Activated CD4-positive, alpha-beta T cell treated with anti-CD3 and anti-CD28 coated beads for 4 hours (primary cell): ENCODE measurements around the gene PTPRN2.
"Not testable (repeated sequence)": the region's sequence is repeated elsewhere in the genome, so short reads cannot be mapped to it uniquely, and the experiment has no call there.

Source experiments
- DNase-seq, 2 donors: peaks; one replicate each; pipeline ENCODE4 v3.0.0-alpha.2; 2020

Gene PTPRN2

GRCh38 chr7:158587162-158588084, at the start of gene PTPRN2:
Gene PTPRN2 (minus strand): TSS chr7:158587823.
- peak; percentile 27 to 31 for DNase-seq

- no peak for DNase-seq
These were observed 45.7 kb upstream of the PTPRN2 start for GRCh38 chr7:158633055-158633956.

GRCh38 chr7:158631574-158632195, 44.1 kb upstream of the PTPRN2 start:
- no peak for DNase-seq

- DNase-seq: not testable (repeated sequence)
These were observed 38.7 kb upstream of the PTPRN2 start for GRCh38 chr7:158626289-158626688.

- DNase-seq: no peak
These were observed 35.6 kb upstream of the PTPRN2 start for GRCh38 chr7:158623241-158623640.

GRCh38 chr7:158620839-158621441, 33.3 kb upstream of the PTPRN2 start:
- no peak for DNase-seq

- no peak for DNase-seq
These were observed 32.8 kb upstream of the PTPRN2 start for GRCh38 chr7:158620418-158620817.

GRCh38 chr7:158618745-158619140, 31.1 kb upstream of the PTPRN2 start:
- no peak for DNase-seq

- no peak for DNase-seq
These were observed 30.1 kb upstream of the PTPRN2 start for GRCh38 chr7:158617737-158618128.

GRCh38 chr7:158616050-158616449, 28.4 kb upstream of the PTPRN2 start:
- no peak for DNase-seq

- DNase-seq: no peak
These were observed 27.1 kb upstream of the PTPRN2 start for GRCh38 chr7:158614700-158615099.

GRCh38 chr7:158613481-158613880, 25.9 kb upstream of the PTPRN2 start:
- no peak for DNase-seq

GRCh38 chr7:158612546-158612945, 24.9 kb upstream of the PTPRN2 start:
- no peak for DNase-seq

GRCh38 chr7:158611541-158611940, 23.9 kb upstream of the PTPRN2 start:
- DNase-seq: no peak

GRCh38 chr7:158609313-158609974, 21.8 kb upstream of the PTPRN2 start:
- DNase-seq: no peak

GRCh38 chr7:158607563-158607962, 19.9 kb upstream of the PTPRN2 start:
- DNase-seq: no peak

GRCh38 chr7:158606671-158607424, 19.2 kb upstream of the PTPRN2 start:
- no peak for DNase-seq

GRCh38 chr7:158606129-158606528, 18.5 kb upstream of the PTPRN2 start:
- DNase-seq: no peak

GRCh38 chr7:158603773-158604755, 16.4 kb upstream of the PTPRN2 start:
- no peak for DNase-seq
